Spleen (tissue), 7 donors: ENCODE data around the gene GNPTAB.

Experiments used
- POLR2A ChIP-seq, 3 donors: fragments of 450-650 bp; IDR thresholded peaks; one replicate each; pipeline ENCODE4 v1.5.1; 2017; ENCODE audit warnings: antibody characterized with exemption in 3 of 3, mild to moderate bottlenecking in 1 of 3
- POLR2AphosphoS5 ChIP-seq, 3 donors: sonication (generic); formaldehyde crosslinking; IDR thresholded peaks; one replicate each; pipeline ENCODE4 v1.5.1; 2017; ENCODE audit warnings: antibody characterized with exemption in 3 of 3
- TF ChIP-seq, protein P1 (sequence below), 11 experiments: fragments of 200-600 bp in 7 of 11; fragments of 450-650 bp in 4 of 11; sonication (generic) in 4 of 11; IDR thresholded peaks in 8 of 11; conservative IDR thresholded peaks in 3 of 11; 1 replicate in 7 of 11; 2 replicates in 4 of 11; pipeline versions ENCODE4 v1.4.0 to v1.8.0; 2016 to 2021; ENCODE audit warnings: antibody characterized with exemption in 11 of 11, inconsistent platforms in 4 of 11, mild to moderate bottlenecking in 1 of 11
- donor health status: DM: no; HTN: no; CAD: no; lungs with moderate emphysema.
- donor health status: DM: no; HTN: no; CAD: no.
- donor health status: DM: no; HTN: no; CAD: no.

DNA sequence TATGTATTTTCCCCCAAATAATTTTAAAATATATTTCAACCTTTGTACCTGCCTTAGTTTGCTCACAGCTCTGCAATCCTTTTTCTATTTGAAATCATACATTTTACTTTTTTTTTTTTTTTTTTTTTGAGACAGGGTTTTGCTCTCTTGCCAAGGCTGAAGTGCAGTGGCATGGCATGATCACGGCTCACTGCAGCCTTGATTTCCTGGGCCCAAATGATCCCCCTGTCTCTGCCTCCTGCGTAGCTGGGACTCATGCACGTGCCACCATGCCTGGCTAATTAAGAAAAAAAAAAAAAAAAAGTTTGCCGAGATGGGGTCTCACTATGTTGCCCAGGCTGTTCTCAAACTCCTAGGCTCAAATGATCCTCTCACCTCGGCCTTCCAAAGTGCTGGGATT lies 90.2 kb downstream of the GNPTAB start:
- TF ChIP-seq POLR2A (IDR thresholded peaks at IDR 0.05), result no peak
- TF ChIP-seq, protein P1, sequence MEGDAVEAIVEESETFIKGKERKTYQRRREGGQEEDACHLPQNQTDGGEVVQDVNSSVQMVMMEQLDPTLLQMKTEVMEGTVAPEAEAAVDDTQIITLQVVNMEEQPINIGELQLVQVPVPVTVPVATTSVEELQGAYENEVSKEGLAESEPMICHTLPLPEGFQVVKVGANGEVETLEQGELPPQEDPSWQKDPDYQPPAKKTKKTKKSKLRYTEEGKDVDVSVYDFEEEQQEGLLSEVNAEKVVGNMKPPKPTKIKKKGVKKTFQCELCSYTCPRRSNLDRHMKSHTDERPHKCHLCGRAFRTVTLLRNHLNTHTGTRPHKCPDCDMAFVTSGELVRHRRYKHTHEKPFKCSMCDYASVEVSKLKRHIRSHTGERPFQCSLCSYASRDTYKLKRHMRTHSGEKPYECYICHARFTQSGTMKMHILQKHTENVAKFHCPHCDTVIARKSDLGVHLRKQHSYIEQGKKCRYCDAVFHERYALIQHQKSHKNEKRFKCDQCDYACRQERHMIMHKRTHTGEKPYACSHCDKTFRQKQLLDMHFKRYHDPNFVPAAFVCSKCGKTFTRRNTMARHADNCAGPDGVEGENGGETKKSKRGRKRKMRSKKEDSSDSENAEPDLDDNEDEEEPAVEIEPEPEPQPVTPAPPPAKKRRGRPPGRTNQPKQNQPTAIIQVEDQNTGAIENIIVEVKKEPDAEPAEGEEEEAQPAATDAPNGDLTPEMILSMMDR (IDR thresholded peaks at IDR 0.05 in 8 of 11, conservative IDR thresholded peaks at IDR 0.05 in 3 of 11), result no peak
- TF ChIP-seq POLR2AphosphoS5 (IDR thresholded peaks at IDR 0.05), result no peak
